Fibroblast of skin of right biceps (primary cell): Measurements from ENCODE around the gene FGFR3.
"Not testable (repeated sequence)": the region's sequence is repeated elsewhere in the genome, so short reads cannot be mapped to it uniquely, and the experiment has no call there.

Experiments used
- DNase-seq: peaks from one replicate; pipeline ENCODE4 v3.0.0-alpha.2; 2013

The FGFR3 gene

DNA sequence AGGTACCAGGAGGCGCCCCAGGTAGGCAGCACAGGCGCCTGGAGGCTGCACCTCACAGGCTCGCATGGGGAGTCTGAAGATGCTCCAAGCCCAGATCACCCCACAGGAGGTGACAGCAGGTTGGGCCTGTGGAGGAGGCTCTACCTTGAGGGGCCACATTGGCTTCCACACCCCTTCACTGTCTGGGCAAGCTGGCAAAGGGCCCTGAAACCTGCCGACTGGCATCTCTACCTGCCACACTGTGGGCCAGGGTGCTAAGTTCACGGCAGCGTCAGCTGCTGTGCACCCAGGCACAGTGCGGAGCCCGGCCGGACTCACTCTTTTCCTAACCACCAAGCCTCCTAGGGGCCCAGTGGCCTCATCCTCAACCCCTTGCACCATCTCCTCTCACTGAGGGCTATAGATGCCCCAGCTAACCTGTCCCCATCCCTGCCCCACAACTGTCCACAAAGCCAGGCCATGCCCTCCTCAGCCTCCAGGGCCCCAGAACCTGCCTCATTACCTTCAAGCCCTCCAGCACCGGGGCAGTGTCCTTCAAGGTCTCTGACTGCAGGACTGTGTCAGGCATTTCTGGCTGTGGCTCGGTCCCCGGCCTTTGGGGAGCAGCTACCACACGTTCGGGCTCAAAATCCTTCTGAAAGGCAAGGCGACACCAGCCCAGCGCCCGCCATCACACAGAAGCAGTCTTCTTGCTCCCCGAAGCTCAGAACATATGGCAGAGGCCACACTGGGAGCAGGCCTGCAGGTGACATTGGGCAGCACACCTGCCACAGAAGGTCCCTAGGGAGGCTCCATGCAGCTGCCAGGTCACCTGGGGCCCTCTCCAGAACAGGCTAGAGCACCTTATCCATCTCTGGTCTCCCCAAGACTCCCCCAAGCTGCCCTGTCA is 28.8 kb downstream of the FGFR3 start:
- DNase-seq = no peak

- no peak for DNase-seq
Measured at GRCh38 chr4:1822568-1823544, 29.8 kb downstream of the FGFR3 start.

DNA sequence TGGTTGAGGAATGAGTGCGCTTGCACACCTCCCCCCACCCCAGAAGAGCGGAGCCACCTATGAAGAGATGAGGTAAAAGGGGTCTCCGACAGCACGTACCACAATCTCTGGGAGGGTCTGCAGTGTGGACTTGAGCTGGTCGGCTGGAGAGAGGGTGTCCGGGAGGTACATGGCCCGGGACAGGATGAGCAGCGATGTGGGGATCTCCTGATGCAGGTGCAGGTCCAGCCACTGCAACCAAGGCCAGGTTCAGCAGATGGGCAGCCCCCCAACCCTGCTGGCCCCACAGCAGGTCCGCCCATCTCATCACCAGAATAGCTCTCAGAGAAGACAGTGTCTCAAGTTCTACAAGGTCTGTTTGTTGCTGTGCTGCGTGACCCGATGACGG is 30.4 kb downstream of the FGFR3 start:
- DNase-seq = no peak

DNA sequence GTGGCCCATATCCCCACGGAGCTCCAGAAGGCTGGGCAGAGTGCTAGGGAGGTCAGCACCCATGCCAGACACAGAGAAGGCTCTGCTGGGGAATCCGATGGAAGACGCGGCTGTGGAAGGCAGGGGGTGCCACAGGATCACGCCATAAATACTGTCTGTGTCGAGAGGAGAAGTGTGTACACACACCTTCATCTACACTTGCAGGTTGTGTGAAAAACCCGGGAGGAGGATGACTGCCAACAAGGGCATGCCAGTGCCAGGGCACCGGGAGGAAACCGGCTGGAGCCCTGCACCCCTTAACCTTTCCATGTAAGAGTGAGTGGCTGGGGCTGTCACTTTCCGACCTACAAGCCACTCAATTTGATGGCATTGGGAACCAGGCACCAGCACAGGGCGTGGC is 31.7 kb downstream of the FGFR3 start:
- no peak for DNase-seq

DNA sequence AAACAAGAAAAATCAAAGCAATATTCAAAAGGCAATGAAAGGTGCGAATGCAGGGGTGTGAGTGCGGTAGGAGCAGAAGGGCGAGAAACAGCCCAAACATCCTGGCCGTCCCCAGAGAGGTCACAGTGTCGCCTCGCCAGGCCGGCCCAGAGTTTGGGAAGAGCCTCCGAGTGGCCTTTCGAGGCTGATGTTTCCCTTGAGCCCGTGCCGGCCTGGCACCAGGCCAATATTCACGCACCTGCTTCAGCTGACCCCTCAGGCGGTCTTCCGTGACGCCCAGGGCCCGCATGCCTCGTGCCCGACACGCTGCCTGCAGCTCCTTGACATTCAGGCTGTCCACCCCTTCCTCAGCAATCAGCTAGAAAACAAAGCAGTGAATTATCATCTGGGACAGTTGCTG is 32.2 kb downstream of the FGFR3 start:
- no peak for DNase-seq

GRCh38 chr4:1826531-1827350 is 33.6 kb downstream of the FGFR3 start:
- no peak for DNase-seq

DNA sequence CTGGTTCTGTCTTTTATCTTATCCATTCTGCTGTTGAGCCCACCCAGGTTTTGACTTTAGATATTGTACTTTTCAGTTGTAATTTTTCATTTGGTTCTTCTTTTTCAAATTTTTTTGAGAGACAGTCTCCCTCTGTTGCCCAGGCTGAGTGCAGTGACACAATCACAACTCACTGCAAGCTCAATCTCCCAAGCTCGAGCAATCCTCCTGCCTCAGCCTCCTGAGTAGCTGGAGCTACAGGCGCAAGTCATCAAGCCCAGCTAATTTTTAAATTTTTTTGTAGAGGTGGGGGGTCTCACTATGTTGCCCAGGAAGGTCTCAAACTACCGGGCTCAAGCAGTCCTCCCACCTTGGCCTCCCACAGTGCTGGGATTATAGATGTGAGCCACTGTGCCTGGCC is 37.1 kb downstream of the FGFR3 start:
- no peak for DNase-seq

- DNase-seq = no peak
Measured at GRCh38 chr4:1830642-1831228, 37.6 kb downstream of the FGFR3 start.

DNA sequence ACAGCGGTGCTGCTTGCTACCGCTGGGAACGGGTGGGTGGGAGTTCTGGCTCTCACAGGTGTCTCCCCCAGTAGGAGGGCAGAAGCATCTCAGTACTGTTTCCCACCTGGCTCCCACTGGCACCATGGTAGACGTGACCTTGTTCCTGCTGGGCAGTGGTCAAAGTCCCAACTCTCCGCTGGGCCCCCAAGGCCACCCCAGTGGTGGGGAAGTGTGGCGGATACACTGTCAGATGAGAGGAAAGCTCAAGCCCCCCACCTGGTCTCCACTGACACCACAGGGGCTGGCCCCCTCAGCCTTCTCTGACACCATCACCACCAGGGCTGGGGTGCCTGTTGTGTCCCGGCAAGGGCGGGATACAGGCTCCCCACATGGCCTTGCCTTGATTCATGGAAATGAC is 38.2 kb downstream of the FGFR3 start:
- DNase-seq = no peak

DNA sequence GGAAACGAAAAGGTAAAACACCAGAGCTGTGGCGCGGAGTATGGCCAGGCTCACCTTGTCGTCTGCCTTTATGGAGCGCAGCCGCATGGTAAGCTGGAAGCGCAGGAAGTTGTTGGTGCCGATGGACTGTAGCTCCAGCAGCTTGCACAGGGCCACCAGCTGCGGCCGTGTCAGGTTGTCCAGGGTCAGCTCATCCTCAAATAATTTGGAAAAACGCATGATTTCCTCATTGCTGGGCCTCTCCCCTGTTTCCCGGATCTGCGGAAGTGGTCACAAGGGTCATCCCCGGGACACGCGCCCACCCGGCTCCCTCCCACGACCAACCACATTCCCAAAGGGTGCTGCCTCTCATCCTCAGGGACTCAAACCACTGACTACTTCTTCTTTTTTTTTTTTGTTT is 39.6 kb downstream of the FGFR3 start:
- DNase-seq = no peak

- DNase-seq = no peak
Measured at GRCh38 chr4:1833307-1834046, 40.4 kb downstream of the FGFR3 start.

DNA sequence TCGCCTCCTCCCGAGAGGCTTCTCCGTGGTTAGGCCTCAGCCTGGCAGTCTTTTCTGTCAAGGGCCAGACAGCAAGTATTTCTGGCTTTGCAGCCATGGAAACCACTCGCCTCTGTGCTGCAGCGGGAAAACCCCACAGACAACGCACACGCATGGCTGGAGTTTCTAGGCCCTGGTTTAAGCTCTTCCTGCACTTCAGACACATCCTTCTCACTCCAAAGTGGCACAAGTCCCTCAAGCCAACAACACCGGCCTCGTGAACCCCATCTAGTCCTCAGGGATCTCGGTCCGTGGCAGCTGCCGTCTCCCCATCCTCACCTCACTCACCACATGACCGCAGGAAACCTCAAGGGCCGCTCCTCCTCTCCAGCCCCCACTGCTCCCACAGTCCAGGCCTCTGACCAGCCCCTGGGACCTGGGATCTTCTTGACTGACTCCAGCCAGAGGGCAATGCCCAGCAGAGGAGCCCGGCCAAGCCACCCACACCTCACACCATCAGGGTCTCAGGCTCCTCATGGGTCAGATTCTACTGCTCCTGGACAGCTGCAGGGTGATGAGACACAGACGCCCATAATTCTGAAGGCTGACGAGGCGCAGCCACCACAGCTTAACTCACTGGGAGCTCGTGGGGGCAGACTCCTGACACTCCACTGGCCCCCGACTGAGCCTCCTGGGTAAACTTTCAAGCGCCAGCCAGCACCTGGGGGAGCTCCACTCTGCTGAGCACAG is 41.1 kb downstream of the FGFR3 start:
- no peak for DNase-seq

DNA sequence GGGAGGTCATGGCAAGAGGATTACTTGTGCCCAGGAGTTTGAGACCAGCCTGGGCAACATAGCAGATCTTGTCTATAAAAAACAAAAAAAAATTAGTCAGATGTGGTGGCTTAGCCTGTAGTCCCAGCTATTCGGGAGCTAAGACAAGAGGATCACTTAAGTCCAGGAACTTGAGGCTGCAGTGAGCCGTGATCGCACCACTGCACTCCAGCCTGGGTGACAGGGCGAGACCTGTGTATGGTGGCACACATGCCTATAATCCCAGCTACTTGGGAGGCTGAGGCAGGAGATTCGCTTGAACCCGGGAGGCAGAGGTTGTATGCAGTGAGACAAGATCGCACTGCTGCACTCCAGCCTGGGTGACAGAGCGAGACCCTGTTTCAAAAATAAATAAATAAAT is 42.7 kb downstream of the FGFR3 start:
- DNase-seq = not testable (repeated sequence)

- DNase-seq = no peak
Measured at GRCh38 chr4:1836650-1837049, 43.6 kb downstream of the FGFR3 start.

GRCh38 chr4:1837069-1837468 is 44.0 kb downstream of the FGFR3 start:
- no peak for DNase-seq

GRCh38 chr4:1839282-1839681 is 46.2 kb downstream of the FGFR3 start:
- DNase-seq = no peak

- no peak for DNase-seq
Measured at GRCh38 chr4:1841201-1841886, 48.3 kb downstream of the FGFR3 start.

GRCh38 chr4:1841887-1842210 is 48.8 kb downstream of the FGFR3 start:
- DNase-seq = no peak

GRCh38 chr4:1842339-1842895 is 49.3 kb downstream of the FGFR3 start:
- DNase-seq = no peak

GRCh38 chr4:1842993-1843448 is 49.9 kb downstream of the FGFR3 start:
- peak; percentile 81 for DNase-seq
